Measurements from ENCODE around the gene MRPS17.

The MRPS17 gene

GRCh38 chr7:55996856-55997500 lies 45.3 kb downstream of the MRPS17 start:
- TF ChIP-seq CTCF (conservative IDR thresholded peaks at IDR 0.05; ENCODE audit: low read depth, low read length): no peak
- no peak for DNase-seq (ENCODE audit: low read depth)
- H3K4me3 ChIP-seq (ENCODE audit: low read depth, low read length): no peak overlapping the region

- no peak overlapping the region for H3K4me3 ChIP-seq (ENCODE audit: low read depth, low read length)
- no peak for DNase-seq (ENCODE audit: low read depth)
- TF ChIP-seq CTCF (conservative IDR thresholded peaks at IDR 0.05; ENCODE audit: low read depth, low read length): no peak
These were observed 52.1 kb downstream of the MRPS17 start for GRCh38 chr7:56003749-56004148.
